ENCODE data around the gene SLC12A2. TPM values are rescaled to one million over a fixed set of nuclear protein-coding genes. Genes with fewer than 3 reads are reported as not detected.

SLC12A2 gene
- total RNA-seq, 1 experiment from 2014 or later = 85.2 TPM

- no peaks in the 10 kb centered on the region for H3K27me3 ChIP-seq (replicated peaks; ENCODE audit: control insufficient read depth, insufficient read depth, low read length)
- H3K9me3 ChIP-seq = no peaks in the 10 kb centered on the region
- H3K36me3 ChIP-seq (ENCODE audit: control insufficient read depth, insufficient read depth, low read length) = no peaks in the 10 kb centered on the region
- H3K4me3 Mint-ChIP-seq (ENCODE audit: unreplicated experiment) = no peak overlapping the region
- no peak overlapping the region for H3K27ac Mint-ChIP-seq (ENCODE audit: unreplicated experiment)
- intact Hi-C loops (cut with micrococcal nuclease; ENCODE audit: unreplicated experiment) = no loop called here
- no peaks in the 10 kb centered on the region for H3K4me1 ChIP-seq
- CTCF ChIA-PET = no interaction called here
- no peak overlapping the region for H3K4me3 ChIP-seq (ENCODE audit: low read depth, low read length)
- H3K27me3 Mint-ChIP-seq (ENCODE audit: insufficient read depth, unreplicated experiment) = peaks cover 4% of the 10 kb centered on the region
- BruUV-seq (replicated peaks) = no TSS peak
- DNase-seq = no peak
- POLR2A ChIA-PET = no interaction called here
- H3K9me3 Mint-ChIP-seq (ENCODE audit: unreplicated experiment) = peaks cover 1% of the 10 kb centered on the region
- H3K4me1 Mint-ChIP-seq (ENCODE audit: low read depth, unreplicated experiment) = peaks cover 7% of the 10 kb centered on the region
- H3K36me3 Mint-ChIP-seq (ENCODE audit: insufficient read depth, unreplicated experiment) = no peaks in the 10 kb centered on the region
- TF ChIP-seq, protein P1, sequence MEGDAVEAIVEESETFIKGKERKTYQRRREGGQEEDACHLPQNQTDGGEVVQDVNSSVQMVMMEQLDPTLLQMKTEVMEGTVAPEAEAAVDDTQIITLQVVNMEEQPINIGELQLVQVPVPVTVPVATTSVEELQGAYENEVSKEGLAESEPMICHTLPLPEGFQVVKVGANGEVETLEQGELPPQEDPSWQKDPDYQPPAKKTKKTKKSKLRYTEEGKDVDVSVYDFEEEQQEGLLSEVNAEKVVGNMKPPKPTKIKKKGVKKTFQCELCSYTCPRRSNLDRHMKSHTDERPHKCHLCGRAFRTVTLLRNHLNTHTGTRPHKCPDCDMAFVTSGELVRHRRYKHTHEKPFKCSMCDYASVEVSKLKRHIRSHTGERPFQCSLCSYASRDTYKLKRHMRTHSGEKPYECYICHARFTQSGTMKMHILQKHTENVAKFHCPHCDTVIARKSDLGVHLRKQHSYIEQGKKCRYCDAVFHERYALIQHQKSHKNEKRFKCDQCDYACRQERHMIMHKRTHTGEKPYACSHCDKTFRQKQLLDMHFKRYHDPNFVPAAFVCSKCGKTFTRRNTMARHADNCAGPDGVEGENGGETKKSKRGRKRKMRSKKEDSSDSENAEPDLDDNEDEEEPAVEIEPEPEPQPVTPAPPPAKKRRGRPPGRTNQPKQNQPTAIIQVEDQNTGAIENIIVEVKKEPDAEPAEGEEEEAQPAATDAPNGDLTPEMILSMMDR (IDR thresholded peaks at IDR 0.05; ENCODE audit: insufficient read depth in 1 of 2, low read depth in 1 of 2, low read length in 1 of 2, severe bottlenecking in 1 of 2, unreplicated experiment in 1 of 2) = no peak
Measured at GRCh38 chr5:128225245-128226030, 141.9 kb downstream of the SLC12A2 start.

- intact Hi-C loops (cut with micrococcal nuclease; ENCODE audit: unreplicated experiment) = no loop called here
- POLR2A ChIA-PET = no interaction called here
Measured at GRCh38 chr5:128228008-128228407, 144.4 kb downstream of the SLC12A2 start.

DNA sequence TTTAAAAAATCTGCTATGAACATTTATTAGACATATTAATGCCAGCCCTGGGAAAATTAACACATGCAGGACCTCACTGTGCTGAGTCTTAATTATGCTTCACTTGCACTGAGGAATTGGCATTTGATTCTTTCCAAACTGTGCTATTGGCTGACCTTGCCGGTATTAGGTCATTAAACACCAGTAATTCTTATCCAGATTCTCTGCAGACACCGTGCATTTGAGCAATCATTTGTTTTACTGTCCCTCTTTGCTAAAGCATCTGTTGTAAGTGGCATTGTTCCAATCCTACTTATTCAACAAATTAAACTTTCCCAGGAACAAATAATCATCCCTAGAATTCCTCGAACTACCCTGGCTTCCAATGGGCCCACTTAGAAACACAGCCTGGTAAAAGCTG lies 145.0 kb downstream of the SLC12A2 start:
- DNase-seq = no peak
- Histone ChIP-seq H3K4me1 (no peaks in the 10 kb centered on the region), H3K4me3 (ENCODE audit: low read depth, low read length) (no peak overlapping the region), H3K27me3 (replicated peaks; ENCODE audit: control insufficient read depth, insufficient read depth, low read length) (no peaks in the 10 kb centered on the region), H3K9me3 (no peaks in the 10 kb centered on the region), H3K36me3 (ENCODE audit: control insufficient read depth, insufficient read depth, low read length) (no peaks in the 10 kb centered on the region)
- TF ChIP-seq, protein P1 (IDR thresholded peaks at IDR 0.05; ENCODE audit: insufficient read depth in 1 of 2, low read depth in 1 of 2, low read length in 1 of 2, severe bottlenecking in 1 of 2, unreplicated experiment in 1 of 2) = no peak
- intact Hi-C loops (cut with micrococcal nuclease; ENCODE audit: unreplicated experiment) = no loop called here
- Mint-ChIP-seq H3K9me3 (ENCODE audit: unreplicated experiment) (peaks cover 10% of the 10 kb centered on the region), H3K27me3 (ENCODE audit: insufficient read depth, unreplicated experiment) (no peaks in the 10 kb centered on the region), H3K4me1 (ENCODE audit: low read depth, unreplicated experiment) (no peaks in the 10 kb centered on the region), H3K27ac (ENCODE audit: unreplicated experiment) (no peak overlapping the region), H3K4me3 (ENCODE audit: unreplicated experiment) (no peak overlapping the region), H3K36me3 (ENCODE audit: insufficient read depth, unreplicated experiment) (no peaks in the 10 kb centered on the region)
- BruUV-seq (replicated peaks) = no TSS peak
- CTCF ChIA-PET = no interaction called here
- POLR2A ChIA-PET = no interaction called here

More at GRCh38 chr5:128228008-128228407, 144.4 kb downstream of the SLC12A2 start:
- Histone ChIP-seq H3K27me3 (replicated peaks; ENCODE audit: control insufficient read depth, insufficient read depth, low read length) (no peaks in the 10 kb centered on the region), H3K4me1 (no peaks in the 10 kb centered on the region), H3K36me3 (ENCODE audit: control insufficient read depth, insufficient read depth, low read length) (no peaks in the 10 kb centered on the region), H3K4me3 (ENCODE audit: low read depth, low read length) (no peak overlapping the region), H3K9me3 (no peaks in the 10 kb centered on the region)
- H3K9me3 Mint-ChIP-seq (ENCODE audit: unreplicated experiment) = peaks cover 10% of the 10 kb centered on the region
- CTCF ChIA-PET = no interaction called here
- peaks cover 2% of the 10 kb centered on the region for H3K27me3 Mint-ChIP-seq (ENCODE audit: insufficient read depth, unreplicated experiment)
- TF ChIP-seq, protein P1 (IDR thresholded peaks at IDR 0.05; ENCODE audit: insufficient read depth in 1 of 2, low read depth in 1 of 2, low read length in 1 of 2, severe bottlenecking in 1 of 2, unreplicated experiment in 1 of 2) = no peak
- no TSS peak for BruUV-seq (replicated peaks)
- no peak overlapping the region for H3K27ac Mint-ChIP-seq (ENCODE audit: unreplicated experiment)
- H3K4me1 Mint-ChIP-seq (ENCODE audit: low read depth, unreplicated experiment) = peaks cover 4% of the 10 kb centered on the region
- H3K36me3 Mint-ChIP-seq (ENCODE audit: insufficient read depth, unreplicated experiment) = no peaks in the 10 kb centered on the region
- no peak overlapping the region for H3K4me3 Mint-ChIP-seq (ENCODE audit: unreplicated experiment)
- no peak for DNase-seq

Measured in Caco-2 (cell line).